ENCODE measurements around the gene PLXNA2.
A peak's percentile ranks its signal among the peaks of the same experiment; 100 is the strongest.

The PLXNA2 gene

DNA sequence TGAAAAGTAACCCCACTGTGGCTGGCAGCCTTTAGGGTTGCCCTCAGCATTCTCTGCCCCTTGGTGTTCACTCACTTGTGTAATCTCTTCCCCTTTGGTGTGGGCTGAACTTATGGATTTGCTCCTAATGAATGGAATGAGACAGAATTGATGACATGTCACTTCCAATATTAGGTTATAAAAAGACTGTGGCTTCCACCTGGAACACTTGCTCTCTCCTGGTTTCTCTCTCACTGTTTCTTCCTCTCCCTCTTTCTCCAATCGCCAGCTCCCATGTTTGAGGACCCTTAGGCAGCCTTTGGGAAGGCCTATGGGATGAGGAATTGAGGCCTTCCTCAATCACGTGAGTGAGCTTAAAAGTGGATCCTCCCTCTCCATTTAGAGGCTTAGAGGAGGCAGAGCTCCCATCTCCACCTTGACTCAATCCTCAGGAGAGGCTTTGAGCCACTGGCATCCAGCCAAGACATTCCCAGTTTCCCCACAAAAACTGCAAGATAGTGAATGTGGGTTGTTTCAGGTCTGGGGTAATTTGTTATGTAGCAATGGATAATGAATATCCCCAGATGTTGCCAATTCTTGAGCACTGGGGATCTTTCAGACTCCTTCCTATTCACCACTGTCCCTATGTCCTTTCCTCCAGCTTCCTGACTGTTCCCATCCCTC, 237.8 kb downstream of the PLXNA2 start:
- DNase-seq = no peak

DNA sequence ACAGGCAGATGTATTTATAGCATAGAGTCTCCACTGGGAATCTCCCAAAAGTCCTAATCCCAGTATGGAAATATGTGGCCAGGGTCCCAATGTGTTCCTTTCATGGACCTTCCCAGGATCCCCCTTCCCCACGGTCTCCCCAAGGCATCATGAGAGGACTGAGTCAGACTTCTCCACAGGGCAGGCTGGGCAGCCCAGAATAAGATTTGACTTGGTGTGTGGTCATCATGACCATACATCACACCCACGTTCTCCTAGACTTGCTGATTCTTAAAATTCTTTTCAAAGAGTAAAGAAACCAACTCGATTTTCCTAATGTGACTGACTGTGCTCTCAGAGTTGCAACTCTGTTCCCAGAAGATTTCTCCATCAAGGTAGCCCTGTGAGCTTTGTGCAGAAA, 239.3 kb downstream of the PLXNA2 start:
- DNase-seq = no peak

DNA sequence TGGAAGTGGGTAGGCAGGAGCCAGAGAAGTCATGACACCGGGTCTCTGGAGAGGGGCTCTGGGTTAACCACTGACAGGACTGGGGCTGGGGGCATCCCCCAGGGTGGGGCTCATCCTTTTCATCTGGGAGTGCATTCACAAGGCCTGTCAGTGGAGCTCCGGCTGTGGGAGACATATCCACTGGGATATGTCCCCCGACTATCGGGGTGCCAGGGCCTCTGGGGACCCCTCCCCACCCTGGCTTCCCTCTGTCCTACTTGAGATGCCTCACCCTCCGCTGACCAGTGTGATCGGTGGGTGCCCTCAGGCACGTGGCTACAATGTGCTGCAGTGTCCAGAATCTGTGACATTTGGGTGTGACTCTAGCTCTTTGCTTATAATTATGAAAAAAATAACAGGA, 240.9 kb downstream of the PLXNA2 start:
- DNase-seq = no peak

DNA sequence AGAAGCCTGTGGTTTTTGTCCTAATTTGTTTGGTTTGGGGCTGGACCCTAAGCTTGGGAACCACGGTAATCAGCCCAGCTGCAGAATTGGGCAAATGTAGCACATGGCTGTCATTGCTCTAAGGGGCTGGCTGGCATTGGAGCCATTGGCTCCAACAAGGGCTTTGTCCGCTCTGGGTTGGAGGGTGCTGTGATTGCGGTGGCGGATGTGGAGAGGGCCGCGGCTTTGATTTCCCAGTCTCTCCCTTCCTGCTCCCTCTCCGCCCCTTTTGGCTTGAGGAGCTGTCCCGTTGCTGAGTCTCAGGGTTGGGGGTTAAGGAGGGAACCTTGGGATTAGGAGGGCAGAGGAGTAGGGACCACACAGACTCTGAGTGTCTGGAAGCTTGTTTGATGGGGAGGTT, 241.5 kb downstream of the PLXNA2 start:
- no peak for DNase-seq

DNA sequence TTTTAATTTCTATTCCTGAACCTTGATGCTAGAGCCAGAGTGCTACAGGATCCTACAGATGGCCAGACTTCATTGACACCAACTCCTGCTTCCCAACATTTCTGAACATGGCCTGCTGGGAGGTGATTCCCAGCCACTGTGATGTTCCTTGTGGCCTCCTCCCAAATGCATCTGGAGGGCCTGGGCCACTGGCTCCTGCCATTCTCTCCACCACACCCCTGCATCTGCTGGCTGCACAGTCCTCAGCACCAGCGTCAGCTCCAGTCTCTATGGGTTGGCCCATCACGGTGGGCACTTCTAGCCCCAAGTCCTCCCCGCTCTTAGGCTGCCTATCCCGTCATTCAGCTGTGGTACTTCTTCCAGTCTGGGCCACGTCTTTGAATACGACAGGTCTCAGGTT, 242.1 kb downstream of the PLXNA2 start:
- DNase-seq = no peak

DNA sequence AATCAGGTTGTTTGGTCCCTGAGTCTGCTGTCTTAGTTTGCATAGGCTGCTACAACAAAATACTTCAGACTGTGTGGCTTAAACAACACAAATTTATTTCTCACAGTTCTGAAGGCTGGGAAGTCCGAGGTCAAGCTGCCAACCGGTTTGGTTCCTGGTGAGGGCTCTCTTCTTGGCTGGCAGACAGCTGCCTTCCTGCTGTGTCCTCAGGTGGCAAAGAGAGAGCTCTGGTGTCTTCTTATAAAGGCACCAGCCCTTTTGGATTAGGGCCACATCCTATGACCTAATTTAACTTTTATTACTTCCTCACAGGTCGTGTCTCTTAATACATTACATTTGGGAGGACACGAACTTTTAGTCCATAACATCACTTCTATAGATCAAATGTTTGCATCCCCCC, 243.7 kb downstream of the PLXNA2 start:
- DNase-seq = no peak

DNA sequence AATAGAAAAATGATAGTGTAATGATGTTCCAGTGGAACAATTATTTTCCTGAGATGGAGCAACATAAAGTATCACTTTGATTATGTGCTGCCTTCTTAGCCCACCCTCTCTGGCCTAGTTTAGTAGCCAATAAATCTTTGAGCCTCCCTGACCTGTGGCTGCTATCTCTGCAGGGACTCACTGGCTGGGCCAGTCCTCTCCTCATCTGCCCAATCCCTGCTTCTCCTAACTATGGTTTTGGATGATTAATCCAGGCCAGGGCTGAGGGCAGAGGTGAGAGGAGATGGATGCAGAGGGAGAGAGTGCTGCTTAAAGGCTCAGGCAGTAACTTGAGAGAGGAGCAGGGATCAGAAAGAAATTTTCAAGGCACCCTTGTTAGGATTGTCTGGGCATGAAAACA, 244.2 kb downstream of the PLXNA2 start:
- DNase-seq = no peak

DNA sequence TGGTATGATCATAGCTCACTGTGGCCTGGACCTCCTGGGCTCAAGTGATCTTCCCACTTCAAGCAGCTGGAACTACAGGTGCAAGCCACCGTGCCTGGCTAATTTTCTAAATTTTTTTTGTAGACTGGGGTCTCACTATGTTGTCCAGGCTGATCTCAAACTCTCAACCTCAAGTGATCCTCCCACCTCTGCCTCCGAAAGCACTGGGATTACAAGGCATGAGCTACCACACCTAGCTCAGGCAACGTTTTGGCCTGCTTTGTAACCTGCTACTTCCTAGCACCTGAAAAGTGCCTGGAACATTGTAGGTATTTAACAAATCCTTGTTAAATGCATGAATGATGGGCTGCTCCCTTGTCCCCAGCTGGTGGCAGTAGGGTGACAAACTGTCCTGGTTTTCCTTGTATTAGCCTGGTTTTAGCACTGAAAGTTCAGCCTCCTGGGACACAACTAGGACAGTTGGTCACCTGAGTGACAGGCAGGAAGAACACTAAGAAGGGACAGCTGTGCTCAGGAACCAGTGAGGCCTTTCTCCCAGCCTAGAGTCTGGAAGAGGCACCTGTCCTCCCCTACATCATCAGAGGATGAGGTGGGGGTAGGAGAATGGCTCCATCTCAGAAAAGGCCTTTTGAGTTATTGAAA, 244.8 kb downstream of the PLXNA2 start:
- no peak for DNase-seq

DNA sequence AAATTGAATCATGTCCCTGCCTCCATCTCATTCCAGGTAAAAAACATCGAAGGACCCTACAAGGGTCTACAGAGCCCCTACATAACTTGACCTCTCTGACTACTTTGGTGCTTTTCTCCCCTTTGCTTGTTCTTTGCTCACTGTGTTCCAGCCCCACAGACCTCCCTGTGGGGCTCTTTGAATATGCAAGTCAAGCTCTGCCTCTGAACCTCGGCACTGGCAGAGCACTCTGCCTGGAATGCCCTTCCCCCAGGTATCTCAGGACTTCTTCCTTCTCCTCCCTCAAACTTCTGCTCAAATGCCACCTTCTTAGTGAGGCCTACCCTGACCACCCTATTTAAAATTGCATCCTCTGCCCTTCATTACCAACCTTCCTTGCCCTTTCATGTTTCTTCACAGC, 245.5 kb downstream of the PLXNA2 start:
- DNase-seq = no peak

DNA sequence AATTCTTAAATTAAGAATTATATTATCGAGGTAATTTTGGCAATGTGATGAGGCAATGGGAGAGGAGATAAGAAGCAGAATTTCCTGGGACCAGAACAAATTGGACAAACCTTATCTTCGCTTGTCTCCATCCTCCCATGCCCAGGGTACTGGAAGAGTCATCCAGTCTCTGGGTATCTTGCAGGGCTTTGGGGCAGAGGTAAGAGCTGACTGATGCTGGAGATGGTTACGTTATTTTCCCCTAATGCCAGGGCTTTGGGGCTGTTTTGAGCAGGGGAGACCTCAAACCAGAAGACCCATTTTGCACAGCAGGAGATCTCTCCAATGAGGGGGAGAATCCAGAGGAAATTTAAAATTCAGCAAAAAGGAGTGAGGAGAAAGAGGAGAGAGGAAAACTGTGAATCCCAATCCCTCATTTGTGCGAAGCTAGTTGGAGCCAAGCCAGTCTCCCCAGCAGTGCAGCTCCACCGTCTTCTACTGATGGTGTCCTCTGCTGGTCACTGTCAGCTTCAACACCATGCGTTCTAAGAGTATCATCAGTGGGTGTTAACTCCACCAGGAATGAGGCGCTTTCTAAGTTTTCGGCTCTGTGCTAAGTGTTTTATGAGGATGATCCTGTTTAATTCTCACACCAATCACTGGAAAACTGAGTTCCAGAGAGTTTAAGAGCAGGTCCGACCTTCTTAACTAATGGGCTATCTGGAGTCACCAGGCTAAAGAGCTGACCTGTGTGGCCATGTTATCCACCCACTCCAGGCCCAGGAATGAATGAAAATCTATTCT, 246.5 kb downstream of the PLXNA2 start:
- peak; percentile 64 for DNase-seq

DNA sequence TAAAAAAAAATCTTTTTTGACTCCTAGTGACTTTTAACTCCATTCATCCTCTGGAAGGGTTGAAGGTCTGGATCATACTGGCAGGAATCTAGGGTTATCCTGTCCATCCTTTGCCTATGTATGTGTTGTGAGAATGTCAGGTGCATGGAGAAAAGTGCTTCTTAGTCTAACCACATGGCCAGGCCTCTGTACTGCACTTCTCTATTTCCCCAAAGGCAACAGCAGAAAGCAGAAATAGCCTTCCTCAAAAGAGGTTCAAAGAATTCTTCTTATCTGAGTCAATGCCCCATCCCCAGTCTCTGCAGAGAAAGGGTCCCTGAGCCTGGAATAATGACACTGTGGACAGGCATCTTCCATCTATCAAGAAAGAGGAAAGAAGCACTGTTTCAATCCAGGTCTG, 247.5 kb downstream of the PLXNA2 start:
- DNase-seq = no peak

DNA sequence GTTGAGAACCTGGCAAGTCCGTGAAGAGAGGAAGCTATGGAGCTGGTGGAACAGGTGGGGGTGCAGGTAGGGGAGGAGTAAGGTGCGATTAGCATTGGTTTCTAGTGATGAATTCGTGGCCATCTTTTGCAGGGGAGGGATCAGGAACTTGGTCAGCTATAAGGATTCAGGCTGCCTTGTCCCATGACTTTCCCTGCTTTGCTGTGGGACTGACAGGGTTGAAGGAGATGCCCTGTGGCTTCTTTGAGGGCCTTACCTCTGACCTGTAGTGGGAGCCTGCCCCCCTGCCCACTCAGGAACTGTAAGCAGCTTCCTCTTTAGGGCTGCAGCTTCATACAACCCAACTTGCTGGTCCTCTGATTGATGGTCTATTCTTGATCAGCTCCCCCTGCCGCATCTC, 248.6 kb downstream of the PLXNA2 start:
- no peak for DNase-seq

DNA sequence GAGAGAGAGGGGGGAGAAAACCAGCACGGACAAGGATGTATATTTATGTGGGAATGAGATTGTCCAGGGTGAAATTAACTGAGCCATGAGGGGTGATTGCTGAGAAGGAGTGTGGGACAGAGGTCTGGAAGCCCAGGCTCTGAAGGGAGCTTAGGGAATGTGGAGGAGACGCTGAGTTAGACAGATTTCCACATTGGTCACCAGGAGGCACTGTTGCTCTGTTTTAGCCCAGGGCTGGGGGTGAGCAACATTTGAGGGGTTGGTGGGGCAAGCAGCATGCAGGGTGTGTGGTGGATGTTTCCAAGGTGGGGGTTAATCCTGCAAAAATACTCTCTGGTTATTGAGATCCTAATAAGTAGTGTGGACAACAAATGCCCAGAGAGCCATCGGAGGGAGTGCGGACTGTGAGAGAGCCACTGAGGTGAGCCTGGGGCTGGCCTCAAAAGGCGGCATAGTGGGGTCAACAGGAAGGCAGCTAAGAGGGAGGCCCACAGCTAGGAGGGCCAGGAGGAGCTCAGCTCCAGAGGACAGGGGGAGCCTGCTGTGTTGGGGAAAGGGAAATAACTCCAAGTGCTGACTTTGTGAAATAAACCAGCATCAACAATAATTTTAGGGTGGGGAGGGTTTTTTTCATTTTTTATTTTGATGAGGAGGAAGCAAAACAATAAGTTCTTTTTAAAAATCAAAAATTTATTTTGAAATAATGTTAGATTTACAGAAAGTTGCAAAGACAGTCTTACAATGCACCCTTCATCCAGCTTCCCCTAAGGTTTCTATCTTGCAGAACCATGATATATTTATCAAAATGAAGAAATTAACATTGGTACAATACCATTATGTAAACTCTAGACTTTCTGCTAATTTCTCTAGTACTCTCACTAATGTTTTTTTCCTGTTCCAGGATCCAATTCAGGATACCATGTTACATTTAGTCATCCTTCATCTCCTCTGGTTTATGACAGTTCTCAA, 250.4 kb downstream of the PLXNA2 start:
- DNase-seq = peak; percentile 9

DNA sequence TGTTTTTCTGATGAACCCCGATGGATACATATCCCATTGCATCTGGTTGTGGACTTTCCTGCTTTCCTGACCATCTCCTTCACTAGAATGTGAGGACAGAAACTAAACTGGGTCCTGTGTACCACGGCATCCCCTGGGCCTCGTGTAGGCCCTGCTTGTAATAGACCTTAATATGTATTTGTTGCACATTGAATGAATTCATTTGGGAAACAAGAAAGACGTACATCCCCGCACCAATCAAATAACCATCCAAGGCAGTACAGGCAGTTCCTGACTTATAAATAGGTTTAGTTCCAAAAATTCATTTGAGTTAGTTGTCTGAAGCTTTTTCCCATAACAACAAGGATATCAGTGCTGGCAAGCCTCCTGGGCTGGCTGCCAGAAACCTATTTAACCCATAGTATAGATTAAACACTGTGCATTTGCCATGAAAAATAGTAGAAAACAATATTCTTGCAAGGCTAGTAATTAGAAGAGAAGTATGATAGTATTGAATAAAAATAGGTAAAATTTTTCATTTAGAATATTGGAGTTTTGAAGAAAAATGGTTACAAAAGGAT, 251.4 kb downstream of the PLXNA2 start:
- DNase-seq = no peak

DNA sequence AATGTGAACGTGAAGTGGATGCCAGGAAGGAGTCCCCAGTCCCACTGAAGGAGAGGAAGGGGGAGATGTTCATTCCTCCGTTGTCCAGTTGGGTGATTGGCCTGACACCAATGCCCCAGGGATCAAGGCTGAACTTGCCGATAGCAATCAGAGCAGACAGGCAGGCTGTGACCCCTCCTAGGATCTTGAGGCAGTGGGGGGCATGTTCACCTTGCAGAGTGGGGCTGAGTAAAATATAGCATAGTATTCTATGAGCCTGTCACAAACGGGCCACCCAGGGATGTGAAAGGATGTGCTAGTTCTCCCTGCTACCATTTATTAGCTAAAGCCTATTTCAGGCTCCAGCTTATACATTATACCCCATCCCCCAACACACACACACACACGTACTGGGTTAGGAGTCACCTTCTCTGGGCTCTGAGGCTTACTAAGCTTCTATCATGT, 252.6 kb downstream of the PLXNA2 start:
- no peak for DNase-seq

DNA sequence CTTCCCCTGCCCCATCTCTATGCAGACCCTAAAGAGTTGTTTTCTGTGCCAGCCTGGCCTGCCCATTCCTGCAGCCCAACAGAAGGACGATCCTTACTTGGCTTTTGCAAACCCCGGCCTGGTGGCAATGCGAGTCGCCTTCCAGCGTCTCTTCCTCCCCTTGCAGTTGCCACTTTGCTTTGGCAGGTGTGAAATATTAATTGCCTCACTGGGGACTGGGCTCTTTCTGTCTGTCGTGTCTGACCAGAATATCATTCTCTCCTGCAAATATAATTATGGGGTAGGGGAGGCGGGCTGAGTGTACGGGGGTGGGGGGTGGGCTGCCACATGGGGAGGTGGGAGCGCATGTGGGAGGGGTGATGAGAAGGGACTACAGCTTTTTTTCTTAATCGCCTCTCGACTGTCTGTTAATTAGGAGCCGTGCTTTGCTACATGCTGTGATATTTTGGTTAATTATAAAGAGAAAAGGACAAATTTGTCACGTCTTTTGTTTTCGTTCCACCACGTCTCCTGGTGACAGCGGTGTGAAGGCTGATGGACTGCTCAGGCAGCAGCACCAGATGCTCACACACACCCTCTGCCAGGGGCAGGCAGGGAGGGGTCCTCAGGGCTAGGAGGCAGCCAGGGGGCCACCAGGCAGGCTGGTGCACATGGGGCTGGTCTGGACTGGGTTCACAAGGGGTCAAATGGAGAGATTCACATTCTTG, 253.2 kb downstream of the PLXNA2 start:
- DNase-seq = no peak

DNA sequence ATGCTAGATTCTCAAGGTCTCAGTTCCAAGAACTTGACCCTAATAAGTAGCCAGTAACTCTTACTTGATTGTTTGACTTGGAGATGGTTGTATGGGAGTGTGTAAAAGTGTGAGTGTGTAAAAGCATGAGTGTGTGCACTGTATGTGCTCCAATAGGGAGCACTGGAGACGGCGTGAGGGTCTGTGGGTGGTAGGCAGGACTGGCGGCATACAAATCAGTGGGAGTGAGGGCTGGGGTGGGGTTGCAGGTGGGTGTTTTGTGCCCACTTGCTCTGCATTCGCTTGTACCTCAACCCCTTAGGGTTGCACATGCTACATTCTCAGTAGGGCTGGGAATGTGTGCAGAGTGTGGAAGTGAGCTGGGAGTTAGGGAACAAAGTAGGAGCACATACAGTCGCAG, 253.7 kb downstream of the PLXNA2 start:
- no peak for DNase-seq

DNA sequence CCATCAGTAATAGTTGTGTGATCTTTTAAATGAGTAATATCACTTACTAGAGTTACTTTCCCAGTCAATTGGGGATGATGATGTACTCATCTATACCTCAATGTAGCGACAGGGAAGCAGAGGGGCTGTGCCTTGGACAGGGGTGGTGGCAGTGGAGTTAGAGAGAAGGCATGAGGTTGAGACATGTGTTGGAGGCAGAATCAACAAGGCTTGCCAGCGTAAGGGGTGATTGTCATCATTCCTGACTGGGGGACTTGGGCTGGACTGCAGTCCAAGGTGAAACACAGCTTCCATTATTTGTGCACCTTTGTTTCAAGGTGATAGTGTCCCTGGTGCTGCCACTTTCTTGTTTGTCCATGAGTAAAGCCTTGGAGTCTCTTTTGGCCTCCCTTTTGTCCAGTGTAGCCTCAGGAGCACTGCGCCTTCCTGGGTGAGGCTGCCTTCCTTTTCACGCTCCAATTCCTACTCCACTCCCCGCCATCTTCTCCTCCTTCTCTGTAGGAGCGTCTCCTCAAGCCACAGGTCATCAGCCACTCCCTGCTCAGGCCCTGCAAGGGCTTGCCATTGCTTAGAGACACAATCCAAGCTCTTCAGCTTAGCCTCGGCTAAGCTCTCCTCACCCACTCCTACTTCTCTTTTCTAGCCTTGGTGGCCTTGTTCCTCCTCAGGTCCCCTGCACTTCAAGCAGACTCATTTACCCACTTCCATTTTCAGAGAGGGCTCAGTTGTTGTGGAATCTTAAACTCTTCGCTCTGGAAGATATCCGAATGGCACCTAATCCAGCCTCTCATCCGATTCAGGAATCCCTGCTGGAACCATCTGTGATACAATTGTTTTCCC, 255.6 kb downstream of the PLXNA2 start:
- no peak for DNase-seq

DNA sequence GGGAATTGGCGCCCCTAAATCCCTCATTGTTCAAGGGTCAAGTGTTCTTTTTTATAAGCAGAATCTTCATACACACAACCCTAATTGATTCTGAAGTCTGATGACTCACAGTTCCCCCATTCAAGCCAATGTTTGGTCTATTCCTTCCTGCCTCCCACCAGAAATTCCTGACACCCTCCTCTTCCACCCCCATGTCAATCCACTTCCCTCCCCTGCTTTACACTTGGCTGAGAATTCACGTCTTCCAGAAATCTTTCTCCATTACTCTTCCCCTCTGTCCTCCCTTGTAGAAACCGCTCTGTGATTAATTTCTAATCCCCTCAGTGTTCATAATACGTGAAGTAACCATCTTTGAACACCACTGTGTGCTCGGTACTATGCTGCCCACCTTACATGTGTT, 257.0 kb downstream of the PLXNA2 start:
- DNase-seq = no peak

DNA sequence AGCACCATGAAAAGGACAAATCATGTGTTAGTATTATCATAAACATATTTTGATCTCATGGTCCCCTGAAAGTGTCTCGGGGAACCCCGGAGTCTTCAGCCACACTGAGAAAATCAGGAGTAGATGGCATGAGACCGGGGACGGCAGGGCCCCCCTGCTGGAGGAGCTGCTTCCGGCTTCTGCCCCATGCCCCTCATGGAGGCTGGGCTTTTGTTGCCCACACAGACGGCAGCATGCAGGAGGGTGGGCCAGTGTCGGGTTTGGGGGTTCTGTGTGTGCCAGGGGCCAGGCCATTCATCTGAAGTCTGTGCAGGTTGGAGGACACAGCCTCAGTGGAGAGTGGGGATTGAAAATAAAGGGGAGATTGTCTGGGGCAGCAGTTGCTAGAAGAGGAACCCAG, 258.2 kb downstream of the PLXNA2 start:
- no peak for DNase-seq
